Measurements from ENCODE around the gene COL5A2.

Gene COL5A2

GRCh38 chr2:189134485-189134884 is 45.1 kb downstream of the COL5A2 start:
- TF ChIP-seq, protein P1, sequence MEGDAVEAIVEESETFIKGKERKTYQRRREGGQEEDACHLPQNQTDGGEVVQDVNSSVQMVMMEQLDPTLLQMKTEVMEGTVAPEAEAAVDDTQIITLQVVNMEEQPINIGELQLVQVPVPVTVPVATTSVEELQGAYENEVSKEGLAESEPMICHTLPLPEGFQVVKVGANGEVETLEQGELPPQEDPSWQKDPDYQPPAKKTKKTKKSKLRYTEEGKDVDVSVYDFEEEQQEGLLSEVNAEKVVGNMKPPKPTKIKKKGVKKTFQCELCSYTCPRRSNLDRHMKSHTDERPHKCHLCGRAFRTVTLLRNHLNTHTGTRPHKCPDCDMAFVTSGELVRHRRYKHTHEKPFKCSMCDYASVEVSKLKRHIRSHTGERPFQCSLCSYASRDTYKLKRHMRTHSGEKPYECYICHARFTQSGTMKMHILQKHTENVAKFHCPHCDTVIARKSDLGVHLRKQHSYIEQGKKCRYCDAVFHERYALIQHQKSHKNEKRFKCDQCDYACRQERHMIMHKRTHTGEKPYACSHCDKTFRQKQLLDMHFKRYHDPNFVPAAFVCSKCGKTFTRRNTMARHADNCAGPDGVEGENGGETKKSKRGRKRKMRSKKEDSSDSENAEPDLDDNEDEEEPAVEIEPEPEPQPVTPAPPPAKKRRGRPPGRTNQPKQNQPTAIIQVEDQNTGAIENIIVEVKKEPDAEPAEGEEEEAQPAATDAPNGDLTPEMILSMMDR (conservative IDR thresholded peaks at IDR 0.05) = no peak
- TF ChIP-seq ZFX (IDR thresholded peaks at IDR 0.05) = no peak
- H3K27ac ChIP-seq = no peak overlapping the region

- TF ChIP-seq, protein P1 (conservative IDR thresholded peaks at IDR 0.05) = no peak
- H3K27ac ChIP-seq = no peak overlapping the region
Measured at GRCh38 chr2:189131991-189132390, 47.6 kb downstream of the COL5A2 start.

DNA sequence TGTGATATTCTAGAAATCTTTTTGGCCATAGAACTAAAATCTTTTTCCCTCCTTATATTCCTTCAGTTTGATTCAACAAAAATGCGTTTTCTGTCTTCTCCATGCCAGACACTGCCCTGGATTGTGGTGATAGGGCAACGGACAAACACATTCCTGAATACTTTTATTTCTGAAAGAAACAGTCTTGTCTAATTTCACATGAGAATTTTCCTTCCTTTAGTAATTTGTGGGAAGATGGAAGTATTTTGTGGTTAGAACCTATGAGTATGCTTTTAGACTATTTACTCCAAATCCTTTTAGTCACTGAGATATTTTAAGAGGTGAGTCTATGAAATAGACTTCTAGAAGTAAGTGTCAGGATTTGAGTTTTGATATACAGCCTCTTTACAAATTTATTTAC is 49.6 kb downstream of the COL5A2 start:
- TF ChIP-seq ZFX (IDR thresholded peaks at IDR 0.05) = no peak
- TF ChIP-seq, protein P1 (conservative IDR thresholded peaks at IDR 0.05) = no peak
- no peak overlapping the region for H3K27ac ChIP-seq

DNA sequence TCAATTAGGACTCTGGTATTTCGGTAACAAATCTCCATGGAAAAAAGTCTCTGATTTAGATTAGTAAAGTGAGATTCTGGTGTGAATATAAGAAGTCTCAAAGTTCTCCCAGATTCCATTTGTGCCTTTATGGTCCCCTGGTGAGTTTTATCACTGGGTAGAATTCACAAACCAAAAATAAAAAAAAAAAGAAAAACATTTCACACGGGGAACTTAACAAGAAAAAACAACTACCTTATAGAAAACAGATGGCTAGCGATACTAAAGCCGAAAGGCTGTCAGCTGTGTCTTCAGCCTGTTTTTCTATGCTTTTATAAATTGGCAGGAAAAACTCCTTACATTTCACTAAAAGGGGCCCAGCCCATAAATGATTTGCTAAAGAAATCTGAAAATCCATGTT is 50.6 kb downstream of the COL5A2 start:
- H3K27ac ChIP-seq = no peak overlapping the region

DNA sequence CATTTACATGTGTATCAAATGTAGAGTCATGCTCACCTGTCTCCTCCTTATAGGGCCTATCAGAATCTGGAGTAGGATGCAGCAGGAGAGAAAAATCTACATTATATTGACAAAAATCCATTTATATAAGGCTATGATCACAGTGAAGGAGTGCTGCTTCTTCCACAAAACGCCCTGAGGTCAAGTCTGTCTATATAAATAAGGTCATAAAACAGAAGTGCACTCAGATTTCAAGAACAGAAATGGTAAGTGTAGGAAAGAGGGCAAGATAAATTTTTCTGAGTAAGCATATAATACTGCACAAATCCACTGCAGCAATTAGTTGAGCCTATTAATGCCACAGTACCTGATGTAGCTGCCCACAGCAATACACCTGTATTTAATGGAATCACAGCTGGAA is 51.8 kb downstream of the COL5A2 start:
- no peak overlapping the region for H3K27ac ChIP-seq
- no peak for TF ChIP-seq ZFX (IDR thresholded peaks at IDR 0.05)

More for the DNA sequence above, 50.6 kb downstream of the COL5A2 start:
- TF ChIP-seq, protein P1 (conservative IDR thresholded peaks at IDR 0.05) = no peak
- TF ChIP-seq ZFX (IDR thresholded peaks at IDR 0.05) = no peak

DNA sequence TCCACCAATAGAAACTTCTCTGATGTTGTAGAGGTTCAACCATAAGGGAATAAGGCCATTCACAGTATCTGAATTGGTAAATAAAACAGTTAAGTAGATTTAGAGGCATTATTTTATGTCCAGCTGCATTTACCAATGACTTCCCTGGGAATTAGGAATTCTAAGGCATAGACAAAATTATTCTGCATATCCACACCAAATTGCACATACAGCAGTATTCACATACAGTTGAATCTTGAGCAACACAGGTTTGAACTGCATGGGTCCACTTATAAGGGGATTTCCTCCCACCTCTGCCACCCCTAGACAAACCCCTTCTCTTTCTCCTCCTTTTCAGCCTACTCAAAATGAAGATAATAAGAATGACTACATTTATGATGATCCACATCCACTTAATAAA is 54.4 kb downstream of the COL5A2 start:
- no peak overlapping the region for H3K27ac ChIP-seq
- no peak for TF ChIP-seq ZFX (IDR thresholded peaks at IDR 0.05)
- TF ChIP-seq, protein P1 (conservative IDR thresholded peaks at IDR 0.05) = no peak

DNA sequence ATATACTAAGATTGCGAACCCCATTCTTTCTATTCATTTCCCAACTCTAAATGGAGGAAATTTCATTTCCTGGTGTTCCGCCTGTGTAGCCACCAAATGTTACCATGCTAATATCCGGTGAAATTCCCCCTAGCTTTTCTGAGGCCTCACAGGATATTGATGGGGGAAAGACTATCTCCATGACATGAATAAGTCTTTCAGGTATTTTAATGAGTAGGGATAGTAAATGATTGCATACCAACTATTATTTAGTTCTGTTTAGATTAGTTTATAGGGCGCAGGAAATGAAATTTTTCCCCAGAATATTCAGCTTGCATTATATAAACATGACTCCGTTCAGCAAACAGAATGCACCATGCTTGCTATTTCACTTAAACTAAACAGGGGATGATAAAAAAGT is 55.4 kb downstream of the COL5A2 start:
- H3K27ac ChIP-seq = no peak overlapping the region
- TF ChIP-seq, protein P1 (conservative IDR thresholded peaks at IDR 0.05) = no peak
- no peak for TF ChIP-seq ZFX (IDR thresholded peaks at IDR 0.05)

DNA sequence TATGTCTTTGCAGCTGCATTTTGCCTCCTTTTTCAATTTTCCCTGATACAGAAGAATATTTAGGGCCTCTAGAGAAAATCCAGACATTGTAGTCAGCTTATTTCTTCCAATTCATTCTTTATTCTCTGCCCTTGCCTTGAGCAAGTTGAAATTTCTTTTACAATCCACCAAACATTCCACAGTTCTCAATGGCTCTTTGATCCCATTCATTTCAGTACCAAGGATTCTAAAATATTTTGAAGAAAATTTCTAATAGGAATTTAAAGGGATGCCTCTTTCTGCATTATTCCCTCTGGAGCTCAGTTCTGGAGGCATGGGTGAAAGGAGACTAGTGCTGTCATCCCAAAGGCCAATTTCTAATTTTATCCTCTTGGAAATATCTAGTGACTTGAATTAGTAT is 61.2 kb downstream of the COL5A2 start:
- H3K27ac ChIP-seq = no peak overlapping the region
- TF ChIP-seq, protein P1 (conservative IDR thresholded peaks at IDR 0.05) = no peak
- TF ChIP-seq ZFX (IDR thresholded peaks at IDR 0.05) = no peak
